ENCODE results near the gene TBC1D10A.

TBC1D10A gene

DNA sequence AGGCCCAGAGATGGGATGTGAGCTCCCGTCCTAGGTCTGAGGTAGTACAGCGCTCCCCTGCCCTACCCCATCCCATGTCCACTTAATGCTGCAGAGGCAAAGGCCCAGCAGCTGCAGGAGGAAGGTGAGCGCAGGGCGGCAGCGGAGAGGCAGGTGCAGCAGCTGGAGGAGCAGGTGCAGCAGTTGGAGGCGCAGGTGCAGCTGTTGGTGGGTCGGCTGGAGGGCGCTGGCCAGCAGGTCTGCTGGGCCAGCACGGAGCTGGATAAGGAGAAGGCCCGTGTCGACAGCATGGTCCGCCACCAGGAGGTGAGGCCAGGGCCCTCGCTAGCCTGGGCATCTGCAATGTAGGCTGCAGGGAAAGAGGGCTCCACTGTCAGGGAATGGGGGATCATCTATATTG, 45.2 kb upstream of the TBC1D10A start:
- Histone ChIP-seq H4K20me1 (ENCODE audit: insufficient read depth) (no peaks in the 10 kb centered on the region), H2AFZ (ENCODE audit: low read depth) (no peak overlapping the region), H3K79me2 (ENCODE audit: insufficient read depth, low read depth) (no peaks in the 10 kb centered on the region), H3K36me3 (ENCODE audit: insufficient read depth) (no peaks in the 10 kb centered on the region), H3K27ac (no peak overlapping the region), H3K9ac (no peak overlapping the region), H3K4me2 (no peak overlapping the region), H3K4me1 (ENCODE audit: low read depth, poor library complexity, severe bottlenecking) (no peaks in the 10 kb centered on the region), H3K4me3 (IDR thresholded peaks at IDR 0.05; ENCODE audit: insufficient read depth, low read depth, low read length) (no peak overlapping the region), H3K27me3 (ENCODE audit: insufficient read depth, low read depth) (no peaks in the 10 kb centered on the region)
- TF ChIP-seq, protein P1, sequence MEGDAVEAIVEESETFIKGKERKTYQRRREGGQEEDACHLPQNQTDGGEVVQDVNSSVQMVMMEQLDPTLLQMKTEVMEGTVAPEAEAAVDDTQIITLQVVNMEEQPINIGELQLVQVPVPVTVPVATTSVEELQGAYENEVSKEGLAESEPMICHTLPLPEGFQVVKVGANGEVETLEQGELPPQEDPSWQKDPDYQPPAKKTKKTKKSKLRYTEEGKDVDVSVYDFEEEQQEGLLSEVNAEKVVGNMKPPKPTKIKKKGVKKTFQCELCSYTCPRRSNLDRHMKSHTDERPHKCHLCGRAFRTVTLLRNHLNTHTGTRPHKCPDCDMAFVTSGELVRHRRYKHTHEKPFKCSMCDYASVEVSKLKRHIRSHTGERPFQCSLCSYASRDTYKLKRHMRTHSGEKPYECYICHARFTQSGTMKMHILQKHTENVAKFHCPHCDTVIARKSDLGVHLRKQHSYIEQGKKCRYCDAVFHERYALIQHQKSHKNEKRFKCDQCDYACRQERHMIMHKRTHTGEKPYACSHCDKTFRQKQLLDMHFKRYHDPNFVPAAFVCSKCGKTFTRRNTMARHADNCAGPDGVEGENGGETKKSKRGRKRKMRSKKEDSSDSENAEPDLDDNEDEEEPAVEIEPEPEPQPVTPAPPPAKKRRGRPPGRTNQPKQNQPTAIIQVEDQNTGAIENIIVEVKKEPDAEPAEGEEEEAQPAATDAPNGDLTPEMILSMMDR (conservative IDR thresholded peaks at IDR 0.05; ENCODE audit: low read depth, low read length) = no peak

DNA sequence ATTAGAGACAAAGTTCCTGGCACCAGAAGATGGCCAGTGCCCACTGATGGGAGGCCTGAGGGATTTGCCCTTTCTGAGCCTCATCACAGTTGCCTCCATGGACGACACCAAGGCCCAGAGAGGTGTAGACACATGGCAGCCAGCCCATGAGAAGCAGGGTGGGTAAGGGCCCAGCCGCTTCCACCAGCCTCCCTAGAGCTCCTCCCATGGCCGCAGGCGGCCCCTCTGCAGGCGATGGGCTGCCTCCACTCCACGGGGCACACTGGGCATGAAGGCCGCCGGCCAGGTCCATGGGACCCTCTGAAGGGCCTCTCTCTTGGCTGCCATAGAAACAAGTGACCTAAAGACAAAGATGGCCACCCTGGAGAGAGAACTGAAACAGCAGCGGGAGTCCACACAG, 44.6 kb upstream of the TBC1D10A start:
- Histone ChIP-seq H4K20me1 (ENCODE audit: insufficient read depth) (no peaks in the 10 kb centered on the region), H2AFZ (ENCODE audit: low read depth) (no peak overlapping the region), H3K27me3 (ENCODE audit: insufficient read depth, low read depth) (no peaks in the 10 kb centered on the region), H3K27ac (no peak overlapping the region), H3K4me2 (no peak overlapping the region), H3K4me3 (IDR thresholded peaks at IDR 0.05; ENCODE audit: insufficient read depth, low read depth, low read length) (no peak overlapping the region), H3K79me2 (ENCODE audit: insufficient read depth, low read depth) (no peaks in the 10 kb centered on the region), H3K9ac (no peak overlapping the region), H3K36me3 (ENCODE audit: insufficient read depth) (no peaks in the 10 kb centered on the region), H3K4me1 (ENCODE audit: low read depth, poor library complexity, severe bottlenecking) (no peaks in the 10 kb centered on the region)
- TF ChIP-seq, protein P1 (conservative IDR thresholded peaks at IDR 0.05; ENCODE audit: low read depth, low read length) = no peak

DNA sequence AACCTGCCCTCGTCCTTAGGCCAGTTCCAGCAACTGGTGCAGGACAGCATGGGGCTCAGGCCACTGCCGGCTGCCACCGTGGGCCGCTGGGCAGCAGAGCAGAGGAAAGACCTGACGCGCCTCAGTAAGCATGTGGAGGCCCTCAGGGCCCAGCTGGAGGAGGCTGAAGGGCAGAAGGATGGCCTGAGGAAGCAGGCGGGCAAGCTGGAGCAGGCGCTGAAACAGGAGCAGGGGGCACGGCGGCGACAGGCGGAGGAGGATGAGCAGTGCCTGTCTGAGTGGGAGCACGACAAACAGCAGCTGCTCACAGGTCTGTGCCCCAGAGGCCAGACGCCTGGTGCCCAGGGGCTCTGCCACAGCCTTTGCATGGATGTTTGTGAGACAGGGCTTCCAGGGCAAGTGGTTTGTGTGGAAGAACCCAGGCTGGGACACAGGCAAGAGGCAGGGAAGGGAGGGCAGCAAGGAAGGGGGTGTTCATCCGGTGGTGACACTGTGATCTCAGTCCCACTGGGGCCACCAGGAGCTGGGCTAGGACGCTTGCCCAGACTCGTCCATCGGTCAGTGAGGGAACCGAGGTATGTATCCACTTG, 44.0 kb upstream of the TBC1D10A start:
- H3K79me2 ChIP-seq (ENCODE audit: insufficient read depth, low read depth) = no peaks in the 10 kb centered on the region
- H4K20me1 ChIP-seq (ENCODE audit: insufficient read depth) = no peaks in the 10 kb centered on the region
- H3K27me3 ChIP-seq (ENCODE audit: insufficient read depth, low read depth) = no peaks in the 10 kb centered on the region
- H3K4me2 ChIP-seq = no peak overlapping the region
- H3K4me3 ChIP-seq (IDR thresholded peaks at IDR 0.05; ENCODE audit: insufficient read depth, low read depth, low read length) = no peak overlapping the region
- H3K27ac ChIP-seq = no peak overlapping the region
- no peak overlapping the region for H2AFZ ChIP-seq (ENCODE audit: low read depth)
- TF ChIP-seq, protein P1 (conservative IDR thresholded peaks at IDR 0.05; ENCODE audit: low read depth, low read length) = no peak
- no peaks in the 10 kb centered on the region for H3K4me1 ChIP-seq (ENCODE audit: low read depth, poor library complexity, severe bottlenecking)
- no peaks in the 10 kb centered on the region for H3K36me3 ChIP-seq (ENCODE audit: insufficient read depth)
- no peak overlapping the region for H3K9ac ChIP-seq

DNA sequence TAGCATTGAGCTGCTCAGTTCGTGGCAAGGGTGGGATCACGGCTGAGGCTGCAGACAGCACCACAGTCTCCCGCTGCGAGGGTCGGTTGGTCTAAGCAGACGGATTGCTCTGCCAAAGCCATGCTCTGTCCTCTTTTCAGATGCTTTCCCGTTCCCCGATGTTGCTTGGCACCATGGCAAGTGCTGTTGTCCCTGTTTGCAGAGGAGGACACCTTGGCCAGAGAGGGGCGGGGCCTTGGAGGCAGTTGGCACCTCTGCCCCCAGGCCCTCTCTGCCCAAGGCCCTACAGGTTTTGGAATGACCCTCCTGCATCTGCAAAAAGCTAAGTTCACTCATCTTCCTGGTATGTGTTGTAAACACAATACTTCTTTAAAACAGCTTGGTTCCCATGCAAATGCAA, 41.7 kb upstream of the TBC1D10A start:
- Histone ChIP-seq H3K27ac (no peak overlapping the region), H3K9ac (no peak overlapping the region), H3K4me1 (ENCODE audit: low read depth, poor library complexity, severe bottlenecking) (no peaks in the 10 kb centered on the region), H3K4me3 (IDR thresholded peaks at IDR 0.05; ENCODE audit: insufficient read depth, low read depth, low read length) (no peak overlapping the region), H3K27me3 (ENCODE audit: insufficient read depth, low read depth) (no peaks in the 10 kb centered on the region), H3K4me2 (no peak overlapping the region), H2AFZ (ENCODE audit: low read depth) (no peak overlapping the region), H3K79me2 (ENCODE audit: insufficient read depth, low read depth) (no peaks in the 10 kb centered on the region), H3K36me3 (ENCODE audit: insufficient read depth) (no peaks in the 10 kb centered on the region), H4K20me1 (ENCODE audit: insufficient read depth) (no peaks in the 10 kb centered on the region)
- TF ChIP-seq, protein P1 (conservative IDR thresholded peaks at IDR 0.05; ENCODE audit: low read depth, low read length) = no peak

Measured in KMS-11 (cell line).